Common myeloid progenitor, CD34-positive (primary cell): ENCODE results near the gene ANKRD12.
A peak's percentile ranks its signal among the peaks of the same experiment; 100 is the strongest.

Experiments used
- CTCF ChIA-PET: fragments of 350-600 bp; sonication (Branson Sonifier 250); formaldehyde crosslinking; loops from one replicate; lab custom pipeline; 2021; ENCODE audit warnings: antibody characterized with exemption; lab: Charles Lee
- POLR2A ChIA-PET: fragments of 350-600 bp; sonication (Branson Sonifier 250); formaldehyde crosslinking; loops from one replicate; lab custom pipeline; 2021; ENCODE audit warnings: antibody characterized with exemption; lab: Charles Lee
- DNase-seq, 3 donors: peaks; one replicate each; pipeline versions ENCODE4 v3.0.0 to v3.0.0-alpha.2; 2013
- H3K27ac ChIP-seq, 2 experiments: 1 replicate in 1 of 2; 2 replicates in 1 of 2; pipeline ENCODE4 v1.7.0; 2013; ENCODE audit warnings: inconsistent platforms in 2 of 2, low read length in 2 of 2, mild to moderate bottlenecking in 2 of 2, low read depth in 1 of 2, moderate library complexity in 1 of 2; ENCODE audit not compliant: severe bottlenecking in 2 of 2, insufficient read depth in 1 of 2, poor library complexity in 1 of 2
- H3K27me3 ChIP-seq, 5 experiments: replicated peaks in 2 of 5; 1 replicate in 3 of 5; 2 replicates in 2 of 5; pipeline versions ENCODE4 v1.6.1 to v1.7.0; 2013; ENCODE audit warnings: low read length in 4 of 5, mild to moderate bottlenecking in 2 of 5, moderate library complexity in 2 of 5, inconsistent platforms in 1 of 5; ENCODE audit not compliant: insufficient read depth in 5 of 5, control insufficient read depth in 4 of 5
- H3K36me3 ChIP-seq, 4 experiments: 1 replicate in 2 of 4; 2 replicates in 2 of 4; pipeline versions ENCODE4 v1.6.1 to v1.7.0; 2013; ENCODE audit warnings: low read length in 3 of 4, control low read depth in 1 of 4, mild to moderate bottlenecking in 1 of 4; ENCODE audit not compliant: control insufficient read depth in 4 of 4, insufficient read depth in 4 of 4
- H3K4me1 ChIP-seq, 4 experiments: 1 replicate in 3 of 4; 2 replicates in 1 of 4; pipeline versions ENCODE4 v1.6.1 to v1.7.1; 2013; ENCODE audit warnings: low read length in 3 of 4, mild to moderate bottlenecking in 3 of 4, control low read depth in 1 of 4, inconsistent platforms in 1 of 4, moderate library complexity in 1 of 4; ENCODE audit not compliant: control insufficient read depth in 4 of 4, insufficient read depth in 4 of 4; ENCODE audit errors: control extremely low read depth in 1 of 4
- H3K4me3 ChIP-seq, 7 experiments: 1 replicate in 4 of 7; 2 replicates in 3 of 7; pipeline versions ENCODE4 v1.5.1 to v1.7.0; 2013; ENCODE audit warnings: mild to moderate bottlenecking in 7 of 7, low read length in 6 of 7, moderate library complexity in 6 of 7, inconsistent platforms in 2 of 7, low read depth in 2 of 7, control low read depth in 1 of 7; ENCODE audit not compliant: insufficient read depth in 4 of 7, control insufficient read depth in 1 of 7; ENCODE audit errors: extremely low read depth in 1 of 7
- H3K9me3 ChIP-seq, 5 experiments: 1 replicate in 4 of 5; 2 replicates in 1 of 5; pipeline versions ENCODE4 v1.6.1 to v1.7.1; 2013; ENCODE audit warnings: low read length in 4 of 5, mild to moderate bottlenecking in 2 of 5, inconsistent platforms in 1 of 5, low read depth in 1 of 5, moderate library complexity in 1 of 5; ENCODE audit not compliant: control insufficient read depth in 4 of 5, insufficient read depth in 2 of 5; ENCODE audit errors: control extremely low read depth in 1 of 5
- WGBS: methylation state at CpG from one replicate; pipeline ENCODE4 v1.1.5; 2013; ENCODE audit not compliant: insufficient coverage; 5-methylcytosine and 5-hydroxymethylcytosine counted together

Gene ANKRD12

DNA sequence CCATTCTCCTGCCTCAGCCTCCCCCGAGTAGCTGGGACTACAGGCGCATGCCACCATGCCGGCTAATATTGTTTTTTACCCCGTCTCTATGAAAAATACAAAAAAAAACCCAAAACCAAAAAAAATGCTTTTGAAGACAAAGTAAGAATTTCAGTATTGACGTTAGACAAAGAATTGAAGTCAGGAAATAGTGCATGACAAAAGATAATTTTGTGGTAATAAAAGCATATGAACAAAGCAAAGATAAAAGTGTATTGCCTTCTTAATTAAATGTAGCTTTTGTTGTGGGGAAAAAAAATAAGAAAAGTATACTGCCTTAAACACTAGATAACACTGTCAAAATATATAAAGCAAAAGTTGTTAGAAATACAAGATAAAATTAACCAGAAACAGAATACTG lies 86.8 kb downstream of the ANKRD12 start:
- ChIA-PET POLR2A (no interaction called here), CTCF (no interaction called here)
- peak; percentile 29 to 66 (median 34) for DNase-seq

DNA sequence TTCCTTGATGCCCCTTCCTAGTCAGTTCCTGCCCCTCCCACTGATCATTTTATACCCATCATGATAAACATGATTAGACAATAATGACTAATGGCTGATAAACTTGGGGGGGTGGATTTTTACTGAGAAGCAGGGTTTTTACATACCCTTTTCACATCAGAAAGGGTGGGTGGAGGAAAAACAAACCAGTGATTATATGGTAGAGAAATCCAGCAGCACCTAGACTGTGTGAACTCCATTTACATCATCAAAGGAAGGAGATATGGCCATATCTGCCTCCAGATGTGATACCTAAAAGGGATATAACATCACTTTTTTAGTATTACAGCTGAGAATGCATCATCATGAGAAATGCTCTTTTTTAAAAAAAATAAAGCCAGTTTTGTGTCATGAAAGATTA lies 89.9 kb downstream of the ANKRD12 start:
- POLR2A ChIA-PET: no interaction called here

More for the DNA sequence above, 86.8 kb downstream of the ANKRD12 start:
- Histone ChIP-seq H3K27me3 (no peaks in the 10 kb centered on the region), H3K27ac (peak overlapping the region in 1 of 2 experiments; percentile 64), H3K36me3 (peaks cover 11 to 52% (median 22%) of the 10 kb centered on the region in 4 experiments), H3K9me3 (peaks cover 0 to 2% (median 0%) of the 10 kb centered on the region in 5 experiments), H3K4me1 (no peaks in the 10 kb centered on the region), H3K4me3 (no peak overlapping the region)
- WGBS: 94% methylated on average over 2 of the region's 5 CpGs

DNA sequence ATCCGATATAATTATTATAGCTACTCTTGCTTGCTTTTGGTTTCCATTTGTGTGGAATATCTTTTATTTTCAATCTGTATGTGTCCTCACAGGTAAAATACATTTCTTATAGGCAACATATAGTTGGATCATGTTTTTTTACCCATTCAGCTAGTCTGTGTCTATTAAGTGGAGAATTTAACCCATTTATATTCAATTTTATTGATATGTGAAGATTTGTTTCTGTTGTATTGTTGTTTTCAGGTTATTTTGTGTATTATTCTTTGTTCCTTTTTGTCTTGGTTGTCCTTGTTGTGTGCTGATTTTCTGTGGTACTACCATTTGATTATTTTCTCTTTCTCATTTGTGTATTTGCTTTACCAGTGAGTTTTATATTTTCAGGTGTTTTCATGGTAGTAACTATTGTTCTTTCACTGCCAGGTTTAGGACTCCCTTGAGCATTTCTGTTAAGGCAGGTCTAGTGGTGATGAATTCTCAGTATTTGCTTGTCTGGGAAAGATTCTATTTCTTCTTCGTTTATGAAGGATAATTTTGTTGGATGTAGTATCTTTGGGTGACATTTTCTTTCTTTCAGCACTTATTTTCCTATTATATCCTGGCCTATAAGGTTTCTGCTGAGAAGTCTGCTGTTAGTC lies 95.4 kb downstream of the ANKRD12 start:
- ChIA-PET CTCF (no interaction called here), POLR2A (no interaction called here)
- H3K36me3 ChIP-seq: peaks cover 21 to 73% (median 29%) of the 10 kb centered on the region in 4 experiments

More for the DNA sequence above, 89.9 kb downstream of the ANKRD12 start:
- Histone ChIP-seq H3K27me3 (no peaks in the 10 kb centered on the region), H3K9me3 (peaks cover 0 to 19% (median 7%) of the 10 kb centered on the region in 5 experiments), H3K27ac (no peak overlapping the region), H3K36me3 (peaks cover 15 to 61% (median 17%) of the 10 kb centered on the region in 4 experiments), H3K4me3 (no peak overlapping the region), H3K4me1 (no peaks in the 10 kb centered on the region)
- CTCF ChIA-PET: no interaction called here
- no peak for DNase-seq

DNA sequence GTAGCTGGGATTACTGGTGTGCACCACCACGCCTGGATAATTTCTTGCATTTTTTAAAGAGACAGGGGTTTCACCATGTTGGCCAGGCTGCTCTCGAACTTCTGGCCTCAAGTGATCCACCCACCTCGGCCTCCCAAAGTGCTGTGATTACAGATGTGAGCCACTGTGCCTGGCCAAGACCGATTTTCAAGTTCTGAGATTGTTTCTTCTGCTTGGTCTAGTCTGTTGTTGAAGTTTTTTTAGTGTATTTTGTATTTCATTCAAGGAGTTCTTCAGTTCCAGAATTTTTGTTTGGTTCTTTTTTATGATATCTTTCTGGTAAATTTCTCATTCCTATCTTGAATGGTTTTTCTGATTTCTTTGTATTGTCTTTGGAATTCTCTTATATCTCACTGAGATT lies 96.4 kb downstream of the ANKRD12 start:
- Histone ChIP-seq H3K36me3 (peaks cover 20 to 66% (median 25%) of the 10 kb centered on the region in 4 experiments), H3K4me1 (peaks cover 0 to 7% (median 5%) of the 10 kb centered on the region in 4 experiments), H3K9me3 (peaks cover 13 to 43% (median 16%) of the 10 kb centered on the region in 5 experiments), H3K4me3 (no peak overlapping the region), H3K27ac (no peak overlapping the region), H3K27me3 (no peaks in the 10 kb centered on the region)
- CTCF ChIA-PET: interaction anchor here (1.1 kb wide), 1 partner anchor 13 kb away, joined by 3 read pairs; no protein-coding TSS in a partner anchor
- WGBS: 100% methylated on average over 3 of the region's 4 CpGs
- POLR2A ChIA-PET: no interaction called here
- no peak for DNase-seq

More for the DNA sequence above, 95.4 kb downstream of the ANKRD12 start:
- Histone ChIP-seq H3K27ac (no peak overlapping the region), H3K4me1 (peaks cover 0 to 2% (median 0%) of the 10 kb centered on the region in 4 experiments), H3K27me3 (no peaks in the 10 kb centered on the region), H3K4me3 (peak overlapping the region in 1 of 7 experiments; percentile 39), H3K9me3 (peaks cover 13 to 45% (median 16%) of the 10 kb centered on the region in 5 experiments)
- DNase-seq: peak in 2 of 3 donors; percentile 39 to 56
- WGBS: no CpG with 5 or more reads among the region's 2 CpGs

DNA sequence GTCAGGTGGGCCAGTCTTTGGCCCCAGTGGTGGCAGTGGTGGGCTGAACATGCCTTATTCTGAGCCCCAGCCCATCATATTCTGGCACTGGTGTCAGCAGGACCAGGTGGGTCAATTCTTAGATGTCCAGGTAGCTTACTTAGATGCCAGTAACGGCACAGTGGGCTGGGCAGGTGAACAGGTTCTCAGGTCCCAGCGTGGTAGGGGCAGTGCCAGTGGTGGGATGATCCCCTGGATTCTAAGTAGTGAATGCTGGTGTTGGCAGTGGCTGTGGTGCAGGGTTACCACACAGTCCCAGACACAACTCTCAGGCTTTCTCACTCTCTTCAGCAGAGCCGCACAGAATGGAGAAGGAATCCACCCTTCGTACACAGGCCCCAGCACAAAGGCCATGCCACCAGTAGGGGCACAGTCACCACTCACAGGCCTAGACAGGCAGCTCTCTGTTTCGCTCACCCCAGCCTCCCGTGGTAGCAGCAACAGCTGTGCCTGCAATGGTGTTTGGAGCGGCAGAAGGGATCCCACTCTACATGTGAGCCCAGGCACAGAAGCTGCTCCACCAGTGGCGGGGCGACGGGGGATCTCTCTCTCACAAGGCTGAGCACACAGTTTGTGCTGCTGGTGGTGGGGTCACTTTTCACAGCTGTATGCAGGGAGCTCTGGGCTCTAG lies 97.3 kb downstream of the ANKRD12 start:
- Histone ChIP-seq H3K27ac (no peak overlapping the region), H3K27me3 (no peaks in the 10 kb centered on the region), H3K36me3 (peaks cover 19 to 59% (median 25%) of the 10 kb centered on the region in 4 experiments), H3K9me3 (peaks cover 10 to 43% (median 16%) of the 10 kb centered on the region in 5 experiments), H3K4me3 (no peak overlapping the region), H3K4me1 (peaks cover 0 to 12% (median 8%) of the 10 kb centered on the region in 4 experiments)
- ChIA-PET POLR2A (no interaction called here), CTCF (interaction anchor here (0.7 to 1.2 kb wide), 2 partner anchors 11 to 103 kb away, joined by 3 read pairs; no protein-coding TSS in a partner anchor)
- WGBS: 98% methylated on average over 8 of the region's 10 CpGs
- no peak for DNase-seq

DNA sequence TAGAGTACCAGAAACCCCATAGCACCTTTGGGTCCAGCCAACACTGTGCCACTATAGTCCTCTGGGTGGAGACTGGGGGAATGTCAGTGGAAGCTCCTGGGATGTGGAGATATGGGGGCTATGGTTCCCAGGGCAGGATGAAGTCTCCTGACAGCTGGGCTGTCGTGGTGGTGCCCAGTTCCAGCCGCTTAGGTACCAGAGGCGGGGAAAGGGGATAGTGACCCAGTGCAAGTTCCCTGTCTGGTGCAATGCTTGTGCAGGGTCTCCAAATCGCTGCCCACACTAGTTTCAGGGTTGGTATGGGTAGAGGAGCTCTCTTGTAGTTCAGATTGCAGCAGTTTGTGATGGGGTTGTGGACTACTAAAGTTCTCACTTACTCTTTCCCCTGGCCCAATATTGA lies 97.9 kb downstream of the ANKRD12 start:
- no peaks in the 10 kb centered on the region for H3K27me3 ChIP-seq
- H3K9me3 ChIP-seq: peaks cover 10 to 43% (median 16%) of the 10 kb centered on the region in 5 experiments
- H3K4me3 ChIP-seq: no peak overlapping the region
- H3K36me3 ChIP-seq: peaks cover 19 to 53% (median 25%) of the 10 kb centered on the region in 4 experiments
- DNase-seq: no peak
- peaks cover 0 to 12% (median 8%) of the 10 kb centered on the region in 4 experiments for H3K4me1 ChIP-seq
- CTCF ChIA-PET: interaction anchor here (0.7 to 1.2 kb wide), 2 partner anchors 11 to 102 kb away, joined by 3 read pairs; no protein-coding TSS in a partner anchor
- WGBS: 100% methylated on average over 1 of the region's 4 CpGs
- no peak overlapping the region for H3K27ac ChIP-seq
- POLR2A ChIA-PET: no interaction called here
